ENCODE data around the gene FMNL2.

Gene FMNL2

DNA sequence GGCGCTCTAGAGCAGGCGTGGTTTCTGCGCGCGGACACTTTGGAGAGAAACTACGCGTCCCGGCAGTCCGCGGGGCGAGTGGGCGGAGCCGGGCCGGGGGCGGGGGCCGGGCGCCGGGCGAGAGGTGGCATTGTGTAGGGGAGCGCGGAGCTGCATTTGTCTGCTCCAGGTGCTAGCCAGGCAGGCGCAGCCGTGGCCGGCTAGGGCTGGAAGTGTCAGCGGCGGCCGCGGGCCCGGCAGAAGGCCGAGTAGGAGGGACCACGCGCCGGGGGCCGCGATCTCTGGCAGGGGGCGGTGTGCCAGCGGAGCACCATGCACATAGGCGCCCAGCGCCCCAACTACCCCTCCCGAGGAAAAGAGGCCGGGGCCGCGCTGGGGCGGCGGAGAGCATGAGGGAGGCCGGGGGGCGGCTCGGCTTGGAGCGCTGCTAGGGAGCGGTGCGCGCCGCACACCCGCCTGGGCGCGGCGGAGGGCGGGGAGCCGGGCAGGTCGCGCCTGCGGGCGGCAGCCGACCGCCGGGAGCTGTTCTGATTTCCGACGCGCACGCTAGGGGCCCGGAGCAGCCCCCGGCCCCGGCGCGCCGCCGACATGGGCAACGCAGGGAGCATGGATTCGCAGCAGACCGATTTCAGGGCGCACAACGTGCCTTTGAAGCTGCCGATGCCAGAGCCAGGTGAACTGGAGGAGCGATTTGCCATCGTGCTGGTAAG, at the start of gene FMNL2:
FMNL2 (plus strand) TSS at position 159 of the 710 bp plus-strand sequence.
- DNase-seq (ENCODE audit: low read depth): no peak
- 0 out of 2 replicates have a peak, but pooled peaks have one; percentile 1 for TF ChIP-seq CTCF (IDR thresholded peaks at IDR 0.05; ENCODE audit: control insufficient read depth, extremely low read depth, insufficient read depth)
- H3K4me3 ChIP-seq (ENCODE audit: low read depth, low read length): peak within 1 kb of the TSS; percentile 58

- H3K4me3 ChIP-seq (ENCODE audit: low read depth, low read length): no peak overlapping the region
- no peak for DNase-seq (ENCODE audit: low read depth)
- TF ChIP-seq CTCF (IDR thresholded peaks at IDR 0.05; ENCODE audit: control insufficient read depth, extremely low read depth, insufficient read depth): no peak
Measured at GRCh38 chr2:152292991-152293390, 42.0 kb upstream of the FMNL2 start.

DNA sequence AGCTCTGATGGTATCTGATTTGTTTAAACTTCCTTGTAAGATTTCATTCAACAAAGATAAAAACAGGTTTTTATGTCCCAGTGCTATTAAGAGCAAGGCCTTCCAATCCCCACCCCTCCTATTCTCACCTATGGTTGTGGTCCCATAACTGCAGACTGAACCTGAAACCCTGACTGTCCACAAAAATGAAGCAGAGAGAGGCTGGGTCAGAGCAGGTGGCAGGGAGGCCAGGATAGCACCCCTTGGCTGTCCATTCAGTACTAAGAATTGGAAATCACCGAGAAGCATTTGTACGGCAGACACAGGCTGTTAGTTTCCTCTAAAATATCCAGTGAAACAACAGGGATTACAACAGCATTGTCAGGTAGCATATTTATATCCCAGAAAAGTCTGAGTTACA, 37.3 kb upstream of the FMNL2 start:
- no peak for TF ChIP-seq CTCF (IDR thresholded peaks at IDR 0.05; ENCODE audit: control insufficient read depth, extremely low read depth, insufficient read depth)
- H3K4me3 ChIP-seq (ENCODE audit: low read depth, low read length): no peak overlapping the region
- DNase-seq (ENCODE audit: low read depth): no peak

- no peak for TF ChIP-seq CTCF (IDR thresholded peaks at IDR 0.05; ENCODE audit: control insufficient read depth, extremely low read depth, insufficient read depth)
- DNase-seq (ENCODE audit: low read depth): peak; percentile 32
- H3K4me3 ChIP-seq (ENCODE audit: low read depth, low read length): no peak overlapping the region
Measured at GRCh38 chr2:152298754-152299153, 36.2 kb upstream of the FMNL2 start.

DNA sequence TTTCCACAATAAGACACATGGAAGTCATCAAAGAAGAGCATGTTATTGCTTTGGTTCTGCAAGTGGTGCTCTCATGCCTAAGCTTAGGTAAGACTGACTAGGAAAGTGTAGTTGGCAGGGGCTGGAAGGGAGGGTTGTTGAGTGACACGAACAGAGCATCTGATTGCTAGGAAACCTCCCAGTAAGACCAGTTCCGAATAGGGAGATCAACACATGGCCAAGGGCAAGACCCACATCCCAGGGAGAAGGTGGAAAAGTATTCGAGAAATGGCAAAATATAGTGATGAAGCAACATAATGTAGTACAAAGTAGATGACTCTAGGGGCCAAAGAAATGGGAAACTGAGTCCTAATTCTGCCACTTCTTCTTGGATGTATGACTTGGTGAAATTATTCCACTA, 33.8 kb upstream of the FMNL2 start:
- TF ChIP-seq CTCF (IDR thresholded peaks at IDR 0.05; ENCODE audit: control insufficient read depth, extremely low read depth, insufficient read depth): no peak
- H3K4me3 ChIP-seq (ENCODE audit: low read depth, low read length): no peak overlapping the region
- DNase-seq (ENCODE audit: low read depth): no peak

DNA sequence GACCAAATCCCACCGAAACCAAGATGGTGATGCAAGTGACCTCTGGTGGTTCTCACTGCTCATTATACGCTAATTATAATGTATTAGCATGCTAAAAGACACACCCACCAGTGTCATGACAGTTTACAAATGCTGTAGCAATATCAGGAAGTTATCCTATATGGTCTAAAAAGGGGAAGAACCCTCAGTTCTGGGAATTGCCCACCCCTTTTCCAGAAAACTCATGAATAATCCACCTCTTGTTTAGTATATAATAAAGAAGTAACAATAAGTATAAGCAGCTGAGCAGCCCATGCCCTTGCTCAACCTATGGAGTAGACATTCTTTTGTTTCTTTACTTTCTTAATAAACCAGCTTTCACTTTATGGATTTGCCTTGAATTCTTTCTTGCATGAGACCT, 31.0 kb upstream of the FMNL2 start:
- no peak for TF ChIP-seq CTCF (IDR thresholded peaks at IDR 0.05; ENCODE audit: control insufficient read depth, extremely low read depth, insufficient read depth)
- no peak for DNase-seq (ENCODE audit: low read depth)
- no peak overlapping the region for H3K4me3 ChIP-seq (ENCODE audit: low read depth, low read length)

GRCh38 chr2:152304836-152305235, 30.1 kb upstream of the FMNL2 start:
- H3K4me3 ChIP-seq (ENCODE audit: low read depth, low read length): no peak overlapping the region
- no peak for DNase-seq (ENCODE audit: low read depth)
- no peak for TF ChIP-seq CTCF (IDR thresholded peaks at IDR 0.05; ENCODE audit: control insufficient read depth, extremely low read depth, insufficient read depth)

All from LNCaP clone FGC (cell line).